ENCODE measurements around the gene ZBTB9.

Gene ZBTB9

DNA sequence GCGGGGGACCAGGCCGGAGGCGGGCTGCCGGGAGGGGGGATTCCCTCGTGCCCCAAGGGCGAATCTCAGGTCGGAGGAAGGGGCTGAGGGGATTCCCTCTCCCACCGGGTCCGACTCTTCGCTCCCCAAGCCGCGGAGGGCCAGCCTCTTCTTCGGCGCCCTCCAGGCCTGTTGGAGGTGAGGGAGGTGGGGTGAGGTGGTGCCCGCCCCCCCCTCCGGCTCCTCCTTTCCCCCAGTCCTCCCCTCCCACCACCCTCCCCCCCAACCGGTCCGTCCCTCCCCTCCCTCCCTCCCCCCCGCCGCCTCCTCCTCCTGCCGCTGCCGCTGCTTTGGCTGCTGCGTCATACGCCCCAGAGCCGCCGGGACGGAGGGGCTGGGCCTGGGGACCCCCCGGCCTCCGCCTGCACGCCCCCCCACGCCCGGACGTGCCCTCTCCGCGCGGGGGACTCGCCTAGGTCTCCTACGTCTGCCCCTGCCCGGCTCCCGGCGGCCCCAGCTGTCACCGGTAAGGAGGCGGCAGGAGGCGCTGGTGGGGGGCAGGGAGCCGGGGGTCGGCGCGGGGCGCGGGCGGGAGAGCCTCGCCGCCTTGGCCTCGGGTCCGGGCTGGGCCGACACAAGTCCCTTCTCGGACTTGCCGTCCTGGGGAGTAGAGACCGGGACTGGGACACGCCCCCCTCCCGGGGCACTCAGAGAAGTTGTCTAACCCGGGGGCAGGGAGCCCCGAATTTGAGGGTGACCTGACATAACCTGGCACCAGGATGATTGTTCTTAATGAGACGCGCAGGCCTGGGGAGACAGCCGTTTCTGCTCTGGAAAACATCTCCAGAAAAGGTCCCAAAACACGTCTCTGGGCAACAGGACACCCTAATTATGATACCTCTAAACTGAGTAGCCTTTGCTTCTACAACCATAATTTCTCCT lies 43.4 kb upstream of the ZBTB9 start, which contains the start of gene PHF1:
Gene PHF1, plus strand, starts transcription at position 304 of the 921 bp plus-strand sequence. CDS start 1,250 bp downstream, outside the sequence.
- peak; percentile 77 for DNase-seq (ENCODE audit: low read depth)
- peak within 1 kb of the TSS; percentile 65 for H3K4me3 ChIP-seq (ENCODE audit: control insufficient read depth, low read depth, low read length)
- TF ChIP-seq, protein P1, sequence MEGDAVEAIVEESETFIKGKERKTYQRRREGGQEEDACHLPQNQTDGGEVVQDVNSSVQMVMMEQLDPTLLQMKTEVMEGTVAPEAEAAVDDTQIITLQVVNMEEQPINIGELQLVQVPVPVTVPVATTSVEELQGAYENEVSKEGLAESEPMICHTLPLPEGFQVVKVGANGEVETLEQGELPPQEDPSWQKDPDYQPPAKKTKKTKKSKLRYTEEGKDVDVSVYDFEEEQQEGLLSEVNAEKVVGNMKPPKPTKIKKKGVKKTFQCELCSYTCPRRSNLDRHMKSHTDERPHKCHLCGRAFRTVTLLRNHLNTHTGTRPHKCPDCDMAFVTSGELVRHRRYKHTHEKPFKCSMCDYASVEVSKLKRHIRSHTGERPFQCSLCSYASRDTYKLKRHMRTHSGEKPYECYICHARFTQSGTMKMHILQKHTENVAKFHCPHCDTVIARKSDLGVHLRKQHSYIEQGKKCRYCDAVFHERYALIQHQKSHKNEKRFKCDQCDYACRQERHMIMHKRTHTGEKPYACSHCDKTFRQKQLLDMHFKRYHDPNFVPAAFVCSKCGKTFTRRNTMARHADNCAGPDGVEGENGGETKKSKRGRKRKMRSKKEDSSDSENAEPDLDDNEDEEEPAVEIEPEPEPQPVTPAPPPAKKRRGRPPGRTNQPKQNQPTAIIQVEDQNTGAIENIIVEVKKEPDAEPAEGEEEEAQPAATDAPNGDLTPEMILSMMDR (conservative IDR thresholded peaks at IDR 0.05; ENCODE audit: control insufficient read depth, insufficient read depth, low read depth, low read length): no peak

DNA sequence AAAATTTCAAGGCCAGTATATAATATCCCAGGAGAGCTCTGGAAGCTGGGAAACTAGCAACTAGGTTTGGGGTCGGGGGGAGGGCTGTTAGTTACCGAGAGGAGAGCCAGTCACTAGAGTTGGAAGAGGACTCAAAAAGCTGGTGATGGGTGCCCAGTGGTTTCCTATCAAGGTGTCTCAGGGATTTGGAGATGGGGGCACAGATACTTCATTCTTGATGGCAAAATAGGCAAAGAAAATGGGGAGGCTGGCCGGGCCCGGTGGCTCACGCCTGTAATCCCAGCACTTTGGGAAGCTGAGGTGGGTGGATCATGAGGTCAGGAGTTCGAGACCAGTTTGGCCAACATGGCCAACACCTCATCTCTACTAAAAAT lies 42.8 kb upstream of the ZBTB9 start:
- TF ChIP-seq, protein P1 (conservative IDR thresholded peaks at IDR 0.05; ENCODE audit: control insufficient read depth, insufficient read depth, low read depth, low read length): no peak

GRCh38 chr6:33412140-33413009 lies 42.0 kb upstream of the ZBTB9 start:
- no peak for DNase-seq (ENCODE audit: low read depth)
- no peak overlapping the region for H3K4me3 ChIP-seq (ENCODE audit: control insufficient read depth, low read depth, low read length)
- TF ChIP-seq, protein P1 (conservative IDR thresholded peaks at IDR 0.05; ENCODE audit: control insufficient read depth, insufficient read depth, low read depth, low read length): no peak

More for the DNA sequence above, 42.8 kb upstream of the ZBTB9 start:
- DNase-seq (ENCODE audit: low read depth): no peak
- H3K4me3 ChIP-seq (ENCODE audit: control insufficient read depth, low read depth, low read length): peak overlapping the region; percentile 65

- TF ChIP-seq, protein P1 (conservative IDR thresholded peaks at IDR 0.05; ENCODE audit: control insufficient read depth, insufficient read depth, low read depth, low read length): no peak
- H3K4me3 ChIP-seq (ENCODE audit: control insufficient read depth, low read depth, low read length): no peak overlapping the region
- DNase-seq (ENCODE audit: low read depth): no peak
These were observed 40.9 kb upstream of the ZBTB9 start for GRCh38 chr6:33413241-33414120.

- TF ChIP-seq, protein P1 (conservative IDR thresholded peaks at IDR 0.05; ENCODE audit: control insufficient read depth, insufficient read depth, low read depth, low read length): peak; percentile 47
- no peak overlapping the region for H3K4me3 ChIP-seq (ENCODE audit: control insufficient read depth, low read depth, low read length)
- no peak for DNase-seq (ENCODE audit: low read depth)
These were observed 39.6 kb upstream of the ZBTB9 start for GRCh38 chr6:33414592-33415271.
